DOHH2 (cell line): Measurements from ENCODE around the gene SLC10A6.

Experiments
- H3F3A ChIP-seq: fragments of 200-600 bp; sonication (generic), shearing (Covaris generic); 2 replicates; pipeline ENCODE4 v1.6.0; 2016; ENCODE audit warnings: antibody characterized with exemption, mild to moderate bottlenecking; ENCODE audit not compliant: control insufficient read depth, insufficient read depth
- H3K27ac ChIP-seq: fragments of 200-600 bp; sonication (generic); 2 replicates; pipeline ENCODE4 v1.5.1; 2014; ENCODE audit warnings: low read depth, mild to moderate bottlenecking, low read length, moderate library complexity
- H3K27me3 ChIP-seq: fragments of 200-600 bp; sonication (generic); 2 replicates; pipeline ENCODE4 v1.6.1; 2014; ENCODE audit warnings: mild to moderate bottlenecking, low read length, mixed read lengths; ENCODE audit not compliant: control insufficient read depth
- H3K36me3 ChIP-seq: fragments of 200-600 bp; sonication (generic); 2 replicates; pipeline ENCODE4 v1.6.1; 2014; ENCODE audit warnings: mild to moderate bottlenecking, low read length, moderate library complexity, mixed read lengths; ENCODE audit not compliant: control insufficient read depth
- H3K4me1 ChIP-seq: fragments of 200-600 bp; sonication (generic); 2 replicates; pipeline ENCODE4 v1.6.1; 2014; ENCODE audit warnings: mild to moderate bottlenecking, low read length, mixed read lengths; ENCODE audit not compliant: control insufficient read depth
- H3K4me2 ChIP-seq: fragments of 200-600 bp; sonication (generic); 2 replicates; pipeline ENCODE4 v1.6.0; 2014; ENCODE audit warnings: mild to moderate bottlenecking, low read length, moderate library complexity
- H3K4me3 ChIP-seq: fragments of 200-600 bp; sonication (generic); 2 replicates; pipeline ENCODE4 v1.5.1; 2014; ENCODE audit warnings: mild to moderate bottlenecking, low read length, mixed read lengths
- H3K79me2 ChIP-seq: fragments of 200-600 bp; sonication (generic); 2 replicates; pipeline ENCODE4 v1.6.1; 2014; ENCODE audit warnings: mild to moderate bottlenecking, low read length, mixed read lengths; ENCODE audit not compliant: control insufficient read depth
- H3K9me2 ChIP-seq: fragments of 200-600 bp; sonication (generic); replicated peaks from 2 replicates; pipeline ENCODE4 v1.6.1; 2014; ENCODE audit warnings: mild to moderate bottlenecking, low read length, mixed read lengths; ENCODE audit not compliant: control insufficient read depth
- H3K9me3 ChIP-seq: fragments of 200-600 bp; sonication (generic); 2 replicates; pipeline ENCODE4 v1.6.1; 2014; ENCODE audit warnings: antibody characterized with exemption, low read length, mixed read lengths; ENCODE audit not compliant: control insufficient read depth, insufficient read depth
- H4K20me1 ChIP-seq: fragments of 200-600 bp; sonication (generic); 2 replicates; pipeline ENCODE4 v1.6.0; 2014; ENCODE audit warnings: low read depth, mild to moderate bottlenecking, antibody characterized with exemption, low read length, moderate library complexity; ENCODE audit not compliant: control insufficient read depth, insufficient read depth
- EZH2phosphoT487 ChIP-seq: fragments of 200-600 bp; sonication (generic); IDR thresholded peaks from 2 replicates; pipeline ENCODE4 v1.6.1; 2017; ENCODE audit warnings: borderline replicate concordance, mild to moderate bottlenecking, antibody characterized with exemption, low read length, moderate library complexity, mixed read lengths
- TF ChIP-seq, protein P1 (sequence below): fragments of 200-600 bp; sonication (generic); IDR thresholded peaks from one replicate; pipeline ENCODE4 v1.5.1; 2014; ENCODE audit warnings: antibody characterized with exemption, mild to moderate bottlenecking, low read depth, low read length; ENCODE audit not compliant: poor library complexity, severe bottlenecking

Gene SLC10A6

DNA sequence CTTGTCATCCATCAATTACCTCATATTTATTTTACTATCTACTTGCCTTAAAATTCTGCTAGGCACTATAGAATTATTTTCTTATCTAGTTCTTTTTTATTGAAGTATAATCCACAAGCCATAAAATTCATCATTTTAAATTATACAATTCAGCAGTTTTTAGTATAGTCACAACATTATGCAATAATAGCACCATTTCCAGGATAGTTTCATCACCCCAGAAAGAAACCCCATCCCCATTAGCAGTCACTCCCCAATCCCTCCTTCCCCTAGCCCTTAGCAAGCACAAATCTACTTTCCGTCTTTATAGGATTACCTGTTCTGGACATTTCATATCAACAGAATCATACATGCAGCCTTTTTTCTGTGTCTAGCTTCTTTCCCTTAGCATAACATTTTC lies 15.6 kb downstream of the SLC10A6 start:
- no peaks in the 10 kb centered on the region for H3K9me3 ChIP-seq
- H4K20me1 ChIP-seq, result no peaks in the 10 kb centered on the region
- no peaks in the 10 kb centered on the region for H3K36me3 ChIP-seq
- H3K79me2 ChIP-seq, result no peaks in the 10 kb centered on the region
- no peaks in the 10 kb centered on the region for H3K9me2 ChIP-seq
- H3K27ac ChIP-seq, result no peak overlapping the region
- H3K27me3 ChIP-seq, result no peaks in the 10 kb centered on the region
- TF ChIP-seq, protein P1, sequence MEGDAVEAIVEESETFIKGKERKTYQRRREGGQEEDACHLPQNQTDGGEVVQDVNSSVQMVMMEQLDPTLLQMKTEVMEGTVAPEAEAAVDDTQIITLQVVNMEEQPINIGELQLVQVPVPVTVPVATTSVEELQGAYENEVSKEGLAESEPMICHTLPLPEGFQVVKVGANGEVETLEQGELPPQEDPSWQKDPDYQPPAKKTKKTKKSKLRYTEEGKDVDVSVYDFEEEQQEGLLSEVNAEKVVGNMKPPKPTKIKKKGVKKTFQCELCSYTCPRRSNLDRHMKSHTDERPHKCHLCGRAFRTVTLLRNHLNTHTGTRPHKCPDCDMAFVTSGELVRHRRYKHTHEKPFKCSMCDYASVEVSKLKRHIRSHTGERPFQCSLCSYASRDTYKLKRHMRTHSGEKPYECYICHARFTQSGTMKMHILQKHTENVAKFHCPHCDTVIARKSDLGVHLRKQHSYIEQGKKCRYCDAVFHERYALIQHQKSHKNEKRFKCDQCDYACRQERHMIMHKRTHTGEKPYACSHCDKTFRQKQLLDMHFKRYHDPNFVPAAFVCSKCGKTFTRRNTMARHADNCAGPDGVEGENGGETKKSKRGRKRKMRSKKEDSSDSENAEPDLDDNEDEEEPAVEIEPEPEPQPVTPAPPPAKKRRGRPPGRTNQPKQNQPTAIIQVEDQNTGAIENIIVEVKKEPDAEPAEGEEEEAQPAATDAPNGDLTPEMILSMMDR, result no peak
- TF ChIP-seq EZH2phosphoT487, result no peak
- no peak overlapping the region for H3K4me3 ChIP-seq
- no peak overlapping the region for H3K4me2 ChIP-seq
- no peaks in the 10 kb centered on the region for H3F3A ChIP-seq
- no peaks in the 10 kb centered on the region for H3K4me1 ChIP-seq

GRCh38 chr4:86831262-86832130 lies 17.7 kb downstream of the SLC10A6 start:
- no peak overlapping the region for H3K27ac ChIP-seq
- no peak overlapping the region for H3K4me3 ChIP-seq
- no peak overlapping the region for H3K4me2 ChIP-seq

GRCh38 chr4:86825511-86825910 lies 23.7 kb downstream of the SLC10A6 start:
- TF ChIP-seq EZH2phosphoT487, result no peak
- TF ChIP-seq, protein P1, result no peak
- Histone ChIP-seq H3F3A (no peaks in the 10 kb centered on the region), H4K20me1 (no peaks in the 10 kb centered on the region), H3K27ac (no peak overlapping the region), H3K27me3 (peaks cover 3% of the 10 kb centered on the region; the same call in 1 of the 2 replicates), H3K9me2 (no peaks in the 10 kb centered on the region), H3K9me3 (no peaks in the 10 kb centered on the region), H3K4me2 (no peak overlapping the region), H3K4me3 (no peak overlapping the region), H3K4me1 (no peaks in the 10 kb centered on the region), H3K36me3 (no peaks in the 10 kb centered on the region), H3K79me2 (no peaks in the 10 kb centered on the region)

More at GRCh38 chr4:86831262-86832130, 17.7 kb downstream of the SLC10A6 start:
- Histone ChIP-seq H3K27me3 (peaks cover 3% of the 10 kb centered on the region; the same call in 1 of the 2 replicates), H3K36me3 (no peaks in the 10 kb centered on the region), H3K9me3 (no peaks in the 10 kb centered on the region), H3K79me2 (no peaks in the 10 kb centered on the region), H4K20me1 (no peaks in the 10 kb centered on the region), H3F3A (no peaks in the 10 kb centered on the region), H3K9me2 (no peaks in the 10 kb centered on the region), H3K4me1 (no peaks in the 10 kb centered on the region)
- TF ChIP-seq, protein P1, result no peak
- TF ChIP-seq EZH2phosphoT487, result no peak
